Nephron (organoid): Measurements from ENCODE around the gene RIC8B.
A peak's percentile ranks its signal among the peaks of the same experiment; 100 is the strongest.

ENCODE experiments used
- H3K27ac Mint-ChIP-seq, 3 experiments: 2 replicates each; pipeline ENCODE4 v1.8.0; 2020; ENCODE audit warnings: mixed read lengths in 3 of 3, mild to moderate bottlenecking in 2 of 3, moderate library complexity in 1 of 3
- H3K27me3 Mint-ChIP-seq: 2 replicates; pipeline ENCODE4 v1.8.0; 2021; ENCODE audit warnings: low read depth, mild to moderate bottlenecking, moderate library complexity, mixed read lengths
- H3K36me3 Mint-ChIP-seq: 2 replicates; pipeline ENCODE4 v1.8.0; 2020; ENCODE audit warnings: low read depth, mixed read lengths
- H3K4me1 Mint-ChIP-seq: 2 replicates; pipeline ENCODE4 v1.8.0; 2020; ENCODE audit warnings: mixed read lengths
- H3K4me3 Mint-ChIP-seq, 3 experiments: 2 replicates each; pipeline ENCODE4 v1.8.0; 2020; ENCODE audit warnings: mild to moderate bottlenecking in 3 of 3, mixed read lengths in 3 of 3, moderate library complexity in 2 of 3
- H3K9me3 Mint-ChIP-seq: 2 replicates; pipeline ENCODE4 v1.8.0; 2020; ENCODE audit warnings: mixed read lengths
- TF ChIP-seq, protein P1 (sequence below), 3 experiments: fragments of 200-600 bp; sonication (generic); IDR thresholded peaks; one replicate each; pipeline ENCODE4 v1.5.0; 2021; ENCODE audit warnings: antibody characterized with exemption in 3 of 3; ENCODE audit not compliant: unreplicated experiment in 3 of 3

The RIC8B gene

DNA sequence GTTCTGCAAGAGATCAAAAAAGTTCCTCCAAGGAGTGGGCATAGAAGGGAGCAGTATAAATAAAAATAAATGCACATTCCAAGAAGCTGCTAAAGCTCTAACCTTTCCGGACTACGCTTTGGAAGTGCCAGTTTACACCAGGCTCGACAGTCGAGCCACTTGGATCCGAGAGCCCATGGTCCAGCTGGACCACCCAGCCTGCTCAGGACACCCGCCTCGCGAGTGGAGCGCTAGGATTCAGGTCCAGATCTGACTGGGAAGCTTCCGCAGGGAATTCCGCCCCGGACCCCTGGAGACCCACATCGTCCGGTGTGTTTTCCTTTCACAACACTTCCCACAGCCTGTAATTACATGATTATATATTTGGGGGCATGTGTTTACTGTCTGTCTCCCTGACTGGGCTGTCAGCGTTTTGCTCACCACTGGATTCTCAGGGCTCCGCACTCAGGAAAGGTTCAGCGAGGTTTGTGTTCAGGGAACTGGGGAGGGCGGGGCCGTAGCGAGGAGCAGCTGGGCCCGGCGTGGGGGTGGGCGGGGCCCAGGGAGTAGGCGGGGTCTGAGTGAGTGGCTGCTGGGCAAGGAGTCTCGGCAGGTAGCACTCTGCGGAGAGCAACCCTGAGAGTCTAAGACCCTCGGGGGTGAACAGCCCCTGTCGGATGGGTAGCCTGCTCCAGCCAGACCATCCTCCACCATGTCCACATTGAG is 128.9 kb downstream of the RIC8B start:
- H3K4me1 Mint-ChIP-seq, result peaks cover 10% of the 10 kb centered on the region
- H3K27me3 Mint-ChIP-seq, result peaks cover 47% of the 10 kb centered on the region
- TF ChIP-seq, protein P1, sequence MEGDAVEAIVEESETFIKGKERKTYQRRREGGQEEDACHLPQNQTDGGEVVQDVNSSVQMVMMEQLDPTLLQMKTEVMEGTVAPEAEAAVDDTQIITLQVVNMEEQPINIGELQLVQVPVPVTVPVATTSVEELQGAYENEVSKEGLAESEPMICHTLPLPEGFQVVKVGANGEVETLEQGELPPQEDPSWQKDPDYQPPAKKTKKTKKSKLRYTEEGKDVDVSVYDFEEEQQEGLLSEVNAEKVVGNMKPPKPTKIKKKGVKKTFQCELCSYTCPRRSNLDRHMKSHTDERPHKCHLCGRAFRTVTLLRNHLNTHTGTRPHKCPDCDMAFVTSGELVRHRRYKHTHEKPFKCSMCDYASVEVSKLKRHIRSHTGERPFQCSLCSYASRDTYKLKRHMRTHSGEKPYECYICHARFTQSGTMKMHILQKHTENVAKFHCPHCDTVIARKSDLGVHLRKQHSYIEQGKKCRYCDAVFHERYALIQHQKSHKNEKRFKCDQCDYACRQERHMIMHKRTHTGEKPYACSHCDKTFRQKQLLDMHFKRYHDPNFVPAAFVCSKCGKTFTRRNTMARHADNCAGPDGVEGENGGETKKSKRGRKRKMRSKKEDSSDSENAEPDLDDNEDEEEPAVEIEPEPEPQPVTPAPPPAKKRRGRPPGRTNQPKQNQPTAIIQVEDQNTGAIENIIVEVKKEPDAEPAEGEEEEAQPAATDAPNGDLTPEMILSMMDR (IDR thresholded peaks at IDR 0.05; ENCODE audit: unreplicated experiment in 3 of 3), result no peak
- peak overlapping the region in 1 of 3 experiments; percentile 8 for H3K27ac Mint-ChIP-seq
- H3K4me3 Mint-ChIP-seq, result peak overlapping the region; percentile 63 to 75 (median 72)
- no peaks in the 10 kb centered on the region for H3K36me3 Mint-ChIP-seq
- peaks cover 3% of the 10 kb centered on the region for H3K9me3 Mint-ChIP-seq

DNA sequence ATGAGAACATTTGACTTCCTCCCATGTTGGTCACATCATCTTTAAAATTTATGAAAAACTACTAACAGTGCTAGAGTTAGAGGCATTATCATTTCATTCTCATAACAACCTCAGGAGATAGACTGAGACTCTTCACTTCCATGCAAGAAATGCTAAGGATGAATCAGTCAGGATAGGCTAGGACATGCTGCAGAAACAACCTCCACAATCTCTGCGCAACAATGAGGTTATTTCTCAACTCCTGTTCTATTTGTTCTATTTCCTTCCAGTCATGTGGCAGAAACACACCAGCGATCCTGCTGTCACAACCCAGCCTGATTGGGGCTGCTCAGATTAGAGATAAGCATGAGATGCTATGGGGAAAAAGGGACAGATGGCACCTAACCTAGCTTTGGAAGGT is 132.2 kb downstream of the RIC8B start:
- H3K4me3 Mint-ChIP-seq, result no peak overlapping the region
- H3K4me1 Mint-ChIP-seq, result peaks cover 7% of the 10 kb centered on the region
- peaks cover 3% of the 10 kb centered on the region for H3K9me3 Mint-ChIP-seq
- H3K27me3 Mint-ChIP-seq, result peaks cover 38% of the 10 kb centered on the region
- no peak overlapping the region for H3K27ac Mint-ChIP-seq
- TF ChIP-seq, protein P1 (IDR thresholded peaks at IDR 0.05; ENCODE audit: unreplicated experiment in 3 of 3), result no peak
- no peaks in the 10 kb centered on the region for H3K36me3 Mint-ChIP-seq

DNA sequence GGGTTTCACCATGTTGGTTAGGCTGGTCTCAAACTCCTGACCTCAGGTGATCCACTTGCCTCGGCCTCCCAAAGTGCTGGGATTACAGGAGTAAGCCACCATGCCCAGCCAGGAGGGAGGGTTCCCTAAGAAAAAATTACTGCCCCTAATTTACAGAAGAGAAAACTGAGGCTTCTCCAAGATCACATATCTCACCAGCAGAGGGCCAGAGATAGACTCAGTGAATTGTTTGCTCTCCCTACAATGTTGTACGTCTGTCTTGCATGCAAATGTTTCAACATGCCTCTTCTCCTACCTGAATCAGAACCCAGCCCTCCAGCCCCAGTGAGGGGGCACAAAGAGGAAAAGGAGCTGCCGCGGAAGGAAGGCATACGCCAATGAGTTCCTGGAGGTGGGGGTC is 132.9 kb downstream of the RIC8B start:
- H3K4me1 Mint-ChIP-seq, result peaks cover 7% of the 10 kb centered on the region
- TF ChIP-seq, protein P1 (IDR thresholded peaks at IDR 0.05; ENCODE audit: unreplicated experiment in 3 of 3), result no peak
- H3K27me3 Mint-ChIP-seq, result peaks cover 31% of the 10 kb centered on the region
- H3K9me3 Mint-ChIP-seq, result peaks cover 3% of the 10 kb centered on the region
- no peak overlapping the region for H3K4me3 Mint-ChIP-seq
- no peaks in the 10 kb centered on the region for H3K36me3 Mint-ChIP-seq
- H3K27ac Mint-ChIP-seq, result no peak overlapping the region

DNA sequence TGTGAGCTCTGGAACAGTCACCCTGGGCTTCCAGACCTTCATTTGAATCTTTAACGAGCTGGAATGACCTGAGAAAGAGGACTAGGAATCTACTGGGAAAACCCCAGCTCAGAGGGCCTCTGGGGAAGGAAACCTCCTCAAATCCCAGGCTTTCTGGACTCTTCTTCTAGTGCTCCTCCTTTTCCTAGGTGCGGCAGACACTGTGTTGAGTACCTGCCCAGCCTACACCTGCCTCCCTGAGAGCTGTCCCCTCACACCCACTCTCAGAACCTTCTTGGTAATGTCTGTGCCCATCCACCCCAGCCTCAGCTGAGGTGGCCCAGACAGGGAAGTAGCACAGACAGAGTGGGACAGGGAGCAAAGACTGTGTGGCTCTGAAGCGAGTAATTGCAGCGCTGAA is 133.4 kb downstream of the RIC8B start:
- Mint-ChIP-seq H3K4me1 (peaks cover 6% of the 10 kb centered on the region), H3K36me3 (no peaks in the 10 kb centered on the region), H3K9me3 (peaks cover 3% of the 10 kb centered on the region), H3K27ac (no peak overlapping the region), H3K4me3 (no peak overlapping the region), H3K27me3 (peaks cover 26% of the 10 kb centered on the region)
- TF ChIP-seq, protein P1 (IDR thresholded peaks at IDR 0.05; ENCODE audit: unreplicated experiment in 3 of 3), result no peak

DNA sequence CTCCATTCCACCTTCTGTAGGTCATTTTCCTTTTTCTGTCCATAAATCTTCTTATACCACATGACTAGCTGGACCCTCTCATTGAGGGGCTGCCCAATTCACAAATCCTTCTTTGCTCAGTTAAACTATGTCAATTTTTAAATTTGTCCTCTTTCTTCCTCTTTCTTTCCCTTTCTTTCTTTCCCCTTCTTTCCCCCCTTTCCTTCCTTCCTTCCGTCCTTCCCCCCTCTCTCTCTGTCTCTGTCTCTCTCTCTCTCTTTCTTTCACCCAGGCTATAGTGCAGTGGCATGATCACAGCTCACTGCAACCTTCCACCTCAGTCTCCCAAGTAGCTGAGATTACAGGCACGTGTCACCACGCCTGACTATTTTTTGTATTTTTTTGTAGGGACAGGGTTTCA is 134.1 kb downstream of the RIC8B start:
- TF ChIP-seq, protein P1 (IDR thresholded peaks at IDR 0.05; ENCODE audit: unreplicated experiment in 3 of 3), result no peak
- Mint-ChIP-seq H3K27me3 (peaks cover 19% of the 10 kb centered on the region), H3K27ac (no peak overlapping the region)

DNA sequence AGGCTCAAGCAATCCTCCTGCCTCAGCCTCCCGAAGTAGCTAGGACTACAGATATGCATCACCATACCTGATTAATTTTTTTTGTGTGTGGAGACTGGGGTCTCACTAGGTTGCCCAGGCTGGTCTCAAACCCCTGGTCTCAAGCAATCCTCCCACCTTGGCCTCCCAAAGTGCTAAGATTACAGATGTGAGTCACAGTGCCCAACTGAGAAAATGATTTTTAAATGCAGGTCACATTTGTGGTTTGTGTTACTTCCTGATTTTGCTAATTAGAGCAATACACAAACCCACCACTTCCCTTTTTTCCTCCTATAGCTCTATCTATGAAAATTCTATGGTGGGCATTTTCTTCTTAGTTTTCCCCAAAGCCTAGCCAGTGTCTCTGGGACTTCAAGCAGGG is 135.7 kb downstream of the RIC8B start:
- Mint-ChIP-seq H3K9me3 (peaks cover 3% of the 10 kb centered on the region), H3K27me3 (peaks cover 17% of the 10 kb centered on the region), H3K4me1 (peaks cover 5% of the 10 kb centered on the region), H3K27ac (no peak overlapping the region), H3K4me3 (no peak overlapping the region), H3K36me3 (no peaks in the 10 kb centered on the region)
- TF ChIP-seq, protein P1 (IDR thresholded peaks at IDR 0.05; ENCODE audit: unreplicated experiment in 3 of 3), result no peak

More for the DNA sequence above, 134.1 kb downstream of the RIC8B start:
- Mint-ChIP-seq H3K4me1 (no peaks in the 10 kb centered on the region), H3K9me3 (peaks cover 3% of the 10 kb centered on the region), H3K36me3 (no peaks in the 10 kb centered on the region), H3K4me3 (no peak overlapping the region)
